Activated naive CD8-positive, alpha-beta T cell treated with anti-CD3 and anti-CD28 coated beads for 36 hours (primary cell): ENCODE data around the gene TRPM2. TPM values are rescaled to one million over a fixed set of nuclear protein-coding genes. Genes with fewer than 3 reads are reported as not detected.

Experiments
- DNase-seq: peaks from one replicate; pipeline ENCODE4 v3.0.0; 2021
- H3K27ac Mint-ChIP-seq: one replicate; pipeline ENCODE4 v1.8.0; 2022; ENCODE audit warnings: mild to moderate bottlenecking, moderate library complexity, mixed read lengths
- H3K27me3 Mint-ChIP-seq: one replicate; pipeline ENCODE4 v1.8.0; 2022; ENCODE audit warnings: mild to moderate bottlenecking, mixed read lengths
- H3K36me3 Mint-ChIP-seq: one replicate; pipeline ENCODE4 v1.8.0; 2021; ENCODE audit warnings: mild to moderate bottlenecking, mixed read lengths
- H3K4me1 Mint-ChIP-seq: one replicate; pipeline ENCODE4 v1.8.0; 2021; ENCODE audit warnings: mixed read lengths
- H3K4me3 Mint-ChIP-seq: one replicate; pipeline ENCODE4 v1.8.0; 2022; ENCODE audit warnings: mild to moderate bottlenecking, moderate library complexity, mixed read lengths
- H3K9me3 Mint-ChIP-seq: one replicate; pipeline ENCODE4 v1.8.0; 2022; ENCODE audit warnings: mixed read lengths
- total RNA-seq, 2 experiments: library from RNA; stranded (reverse); gene quantifications; one replicate each; pipeline ENCODE4 v1.2.3, GENCODE V29; 2021

Gene TRPM2
- total RNA-seq, 2 experiments from 2014 or later: 2.9 to 3.7 TPM

DNA sequence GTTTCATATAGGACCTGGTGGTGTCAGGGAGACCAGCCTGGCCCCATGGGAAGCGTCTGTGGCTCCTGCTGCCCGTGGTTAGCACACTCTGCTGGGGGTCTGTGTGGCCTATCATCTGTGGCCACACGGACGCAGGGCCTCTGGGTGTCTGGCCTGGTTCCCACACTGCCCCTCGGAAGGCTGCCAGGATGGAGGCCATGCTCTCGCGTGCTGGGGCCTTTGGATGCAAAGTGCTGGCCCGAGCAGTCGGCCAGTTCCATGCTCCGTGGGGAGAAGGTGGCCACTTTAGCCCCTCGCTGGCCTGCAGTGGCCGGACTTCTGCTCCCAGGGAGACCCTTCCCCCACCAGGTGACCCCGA is 81.1 kb downstream of the TRPM2 start:
- Mint-ChIP-seq H3K36me3 (peaks cover 3% of the 10 kb centered on the region), H3K27me3 (no peaks in the 10 kb centered on the region), H3K4me1 (no peaks in the 10 kb centered on the region), H3K27ac (no peak overlapping the region), H3K4me3 (no peak overlapping the region), H3K9me3 (peaks cover 6% of the 10 kb centered on the region)
- DNase-seq: no peak

DNA sequence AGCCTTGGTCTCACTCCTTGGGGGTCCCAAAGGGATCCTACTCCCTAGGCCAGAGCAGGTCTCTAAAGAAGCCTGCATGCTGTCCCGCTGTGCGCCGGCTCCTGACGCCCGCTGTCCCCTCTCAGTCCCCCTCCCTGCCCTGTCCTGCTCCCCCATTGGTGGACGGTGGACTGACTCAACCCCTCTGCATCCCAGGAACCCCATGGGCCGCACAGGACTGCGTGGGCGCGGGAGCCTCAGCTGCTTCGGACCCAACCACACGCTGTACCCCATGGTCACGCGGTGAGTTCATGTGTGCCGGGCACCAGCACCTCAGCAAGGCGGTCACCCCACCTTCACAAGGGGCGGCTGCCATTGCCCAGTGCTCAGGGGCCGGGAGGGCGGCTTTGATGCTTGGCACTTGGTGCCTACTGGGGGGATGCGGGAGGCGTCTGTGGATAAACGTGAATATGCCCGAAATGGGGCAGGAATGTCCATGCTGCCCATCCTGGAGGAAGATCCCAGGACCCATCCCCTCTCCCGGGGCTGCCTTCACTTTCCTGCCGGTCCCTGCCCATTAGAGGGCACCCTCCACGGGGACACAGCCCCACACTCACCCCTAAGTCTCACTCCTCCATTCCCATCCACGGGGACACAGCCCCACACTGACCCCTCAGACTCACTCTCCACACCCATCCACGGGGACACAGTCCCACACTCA is 81.7 kb downstream of the TRPM2 start:
- H3K4me3 Mint-ChIP-seq: no peak overlapping the region
- H3K27ac Mint-ChIP-seq: no peak overlapping the region
- peaks cover 2% of the 10 kb centered on the region for H3K36me3 Mint-ChIP-seq
- H3K9me3 Mint-ChIP-seq: peaks cover 2% of the 10 kb centered on the region
- no peak for DNase-seq
- no peaks in the 10 kb centered on the region for H3K27me3 Mint-ChIP-seq
- H3K4me1 Mint-ChIP-seq: no peaks in the 10 kb centered on the region

DNA sequence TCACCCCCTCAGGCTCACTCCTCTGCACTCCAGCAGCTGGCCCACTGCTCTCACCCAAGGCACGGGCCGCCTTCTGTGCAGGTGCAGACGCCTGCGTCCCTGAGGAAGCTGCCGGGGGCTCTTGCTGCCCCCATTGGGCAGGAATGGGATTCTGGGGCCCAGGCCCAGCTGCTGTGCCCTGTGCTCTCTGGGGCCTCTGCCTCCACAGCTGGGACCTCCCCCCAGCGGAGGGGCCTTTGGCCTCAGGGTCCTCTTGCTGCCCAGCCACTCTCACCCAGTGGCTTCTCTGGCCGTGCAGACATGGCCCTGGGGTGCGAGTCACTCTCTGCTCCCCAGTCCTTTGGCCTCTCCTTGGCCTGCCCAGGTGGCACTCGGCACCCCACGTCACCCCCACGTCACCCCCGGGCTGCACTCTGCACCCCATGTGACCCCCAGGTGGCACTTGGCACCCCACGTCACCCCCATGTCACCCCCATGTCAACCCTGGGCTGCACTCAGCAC is 82.7 kb downstream of the TRPM2 start:
- Mint-ChIP-seq H3K27me3 (no peaks in the 10 kb centered on the region), H3K4me3 (no peak overlapping the region), H3K9me3 (no peaks in the 10 kb centered on the region), H3K36me3 (no peaks in the 10 kb centered on the region), H3K27ac (no peak overlapping the region), H3K4me1 (no peaks in the 10 kb centered on the region)
- DNase-seq: no peak

DNA sequence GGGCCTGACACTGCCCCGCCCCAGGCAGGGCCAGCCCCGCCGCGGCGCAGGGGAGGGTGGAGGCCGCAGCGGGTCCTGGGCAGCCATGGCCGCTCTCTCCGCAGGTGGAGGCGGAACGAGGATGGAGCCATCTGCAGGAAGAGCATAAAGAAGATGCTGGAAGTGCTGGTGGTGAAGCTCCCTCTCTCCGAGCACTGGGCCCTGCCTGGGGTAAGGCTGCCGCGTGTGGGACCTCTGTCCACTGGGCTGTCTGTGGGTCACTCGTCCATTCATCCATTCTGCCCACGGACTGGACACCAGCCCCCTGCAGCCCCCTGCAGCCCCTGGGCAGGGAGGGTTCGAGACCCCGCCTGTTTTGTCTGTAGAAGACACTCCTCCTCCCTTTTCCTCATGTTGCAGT is 83.5 kb downstream of the TRPM2 start:
- H3K9me3 Mint-ChIP-seq: no peaks in the 10 kb centered on the region
- H3K4me1 Mint-ChIP-seq: no peaks in the 10 kb centered on the region
- DNase-seq: no peak
- no peaks in the 10 kb centered on the region for H3K27me3 Mint-ChIP-seq
- H3K27ac Mint-ChIP-seq: no peak overlapping the region
- no peak overlapping the region for H3K4me3 Mint-ChIP-seq
- H3K36me3 Mint-ChIP-seq: no peaks in the 10 kb centered on the region

DNA sequence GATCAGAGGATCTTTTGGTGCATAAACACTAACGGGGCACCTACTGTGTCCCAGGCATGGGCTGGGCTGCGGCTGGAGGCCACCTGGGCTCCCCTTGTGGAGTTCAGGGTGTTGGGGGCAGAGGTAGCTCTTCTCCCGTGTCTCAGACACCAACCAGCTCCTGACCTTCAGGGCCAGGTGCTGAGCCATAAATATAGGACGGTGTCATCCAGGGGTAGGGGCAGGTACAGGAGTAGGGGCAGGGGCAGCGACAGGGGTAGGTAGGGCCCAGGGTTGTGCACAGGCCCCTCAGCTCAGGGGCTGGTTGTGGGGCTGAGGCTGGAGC is 83.9 kb downstream of the TRPM2 start:
- no peaks in the 10 kb centered on the region for H3K36me3 Mint-ChIP-seq
- no peak overlapping the region for H3K4me3 Mint-ChIP-seq
- DNase-seq: no peak
- H3K27me3 Mint-ChIP-seq: no peaks in the 10 kb centered on the region
- no peaks in the 10 kb centered on the region for H3K9me3 Mint-ChIP-seq
- H3K4me1 Mint-ChIP-seq: no peaks in the 10 kb centered on the region
- H3K27ac Mint-ChIP-seq: no peak overlapping the region

DNA sequence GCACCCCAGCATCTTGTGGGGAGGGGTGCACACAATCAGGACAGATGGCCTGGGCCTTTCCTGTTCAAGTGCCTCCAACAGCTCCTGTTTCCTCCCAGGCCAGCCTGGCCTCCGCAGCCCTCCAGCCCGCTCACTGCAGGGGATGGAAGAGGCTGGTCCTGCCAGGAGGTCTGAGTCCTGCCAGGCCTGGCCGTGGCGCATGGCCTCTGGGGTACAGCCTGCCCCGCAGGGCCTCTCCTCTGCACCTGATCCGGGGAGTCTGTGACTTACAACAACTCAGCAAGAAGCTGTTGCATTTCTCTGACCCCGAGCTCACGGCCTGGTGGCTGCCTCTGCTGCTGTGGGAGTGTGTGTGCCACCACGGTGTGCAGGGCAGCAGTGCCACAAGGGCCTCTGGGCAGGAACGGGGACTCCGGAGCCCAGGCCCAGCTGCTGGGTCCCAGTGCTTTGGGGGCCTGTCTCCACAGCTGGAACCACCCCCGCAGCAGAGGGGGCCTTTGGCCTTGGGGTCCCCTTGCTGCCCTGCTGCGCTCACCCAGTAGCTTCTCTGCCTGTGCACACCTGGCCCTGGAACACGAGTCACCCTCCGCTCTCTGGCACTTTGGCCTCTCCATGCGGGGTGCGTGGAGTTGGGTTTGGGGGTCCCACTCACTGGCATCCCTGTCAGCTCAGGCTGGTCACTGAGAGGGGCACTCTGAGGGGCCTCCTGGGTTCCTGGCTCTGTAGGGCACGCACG is 84.4 kb downstream of the TRPM2 start:
- no peak for DNase-seq
- Mint-ChIP-seq H3K27me3 (no peaks in the 10 kb centered on the region), H3K27ac (no peak overlapping the region), H3K9me3 (no peaks in the 10 kb centered on the region), H3K4me3 (no peak overlapping the region), H3K36me3 (no peaks in the 10 kb centered on the region), H3K4me1 (no peaks in the 10 kb centered on the region)

DNA sequence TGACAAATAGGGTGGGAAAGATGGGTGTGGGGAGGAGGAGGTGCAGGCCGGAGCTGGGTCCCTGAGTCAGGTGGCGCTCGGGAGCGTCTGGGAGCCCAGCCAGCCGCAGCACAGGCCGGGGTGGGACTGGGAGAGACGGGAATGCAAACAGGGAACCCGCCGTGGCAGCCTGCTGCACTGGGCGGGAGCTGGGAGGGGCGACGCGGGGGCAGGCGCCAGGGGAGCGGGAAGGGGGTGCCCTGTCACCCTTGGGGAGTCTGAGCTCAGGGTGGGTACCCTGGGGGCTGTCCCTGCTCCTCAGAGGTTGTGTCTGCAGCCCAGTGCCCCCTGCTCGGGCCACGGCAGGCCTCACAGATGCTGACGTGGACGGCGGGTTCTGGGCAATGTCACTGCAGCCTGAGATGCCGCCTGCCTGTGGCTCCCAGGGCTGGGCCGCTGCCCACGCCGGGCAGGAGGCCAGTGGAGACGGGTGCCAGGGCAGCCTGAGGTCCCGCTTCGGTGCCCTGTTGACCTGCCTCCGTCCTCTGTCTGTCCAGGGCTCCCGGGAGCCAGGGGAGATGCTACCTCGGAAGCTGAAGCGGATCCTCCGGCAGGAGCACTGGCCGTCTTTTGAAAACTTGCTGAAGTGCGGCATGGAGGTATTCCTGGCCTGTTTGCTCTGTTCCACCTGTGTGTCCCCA is 85.2 kb downstream of the TRPM2 start:
- H3K4me1 Mint-ChIP-seq: no peaks in the 10 kb centered on the region
- H3K4me3 Mint-ChIP-seq: no peak overlapping the region
- H3K27ac Mint-ChIP-seq: no peak overlapping the region
- no peaks in the 10 kb centered on the region for H3K36me3 Mint-ChIP-seq
- no peak for DNase-seq
- H3K27me3 Mint-ChIP-seq: no peaks in the 10 kb centered on the region
- H3K9me3 Mint-ChIP-seq: no peaks in the 10 kb centered on the region

DNA sequence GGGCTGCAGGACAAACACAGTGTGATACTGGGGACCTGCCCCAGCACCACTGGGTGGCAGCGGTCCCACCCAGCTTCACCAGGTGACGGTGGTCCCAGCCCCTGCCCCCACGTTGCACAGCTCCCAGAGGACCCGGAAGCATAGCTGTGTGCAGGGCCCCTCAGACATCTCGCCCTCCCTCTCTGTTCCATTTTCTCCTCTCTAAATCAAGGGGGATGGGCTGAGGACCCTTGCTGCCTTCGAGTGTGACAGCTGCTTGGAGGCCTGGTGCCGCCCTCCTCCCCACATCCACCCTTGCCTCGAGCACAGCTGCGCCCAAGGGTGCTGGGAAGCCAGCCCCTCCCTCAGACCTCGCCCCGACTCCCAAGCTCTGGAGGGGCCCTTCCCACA is 85.8 kb downstream of the TRPM2 start:
- no peak overlapping the region for H3K27ac Mint-ChIP-seq
- DNase-seq: no peak
- no peaks in the 10 kb centered on the region for H3K36me3 Mint-ChIP-seq
- no peaks in the 10 kb centered on the region for H3K9me3 Mint-ChIP-seq
- no peaks in the 10 kb centered on the region for H3K4me1 Mint-ChIP-seq
- H3K4me3 Mint-ChIP-seq: no peak overlapping the region
- H3K27me3 Mint-ChIP-seq: no peaks in the 10 kb centered on the region

DNA sequence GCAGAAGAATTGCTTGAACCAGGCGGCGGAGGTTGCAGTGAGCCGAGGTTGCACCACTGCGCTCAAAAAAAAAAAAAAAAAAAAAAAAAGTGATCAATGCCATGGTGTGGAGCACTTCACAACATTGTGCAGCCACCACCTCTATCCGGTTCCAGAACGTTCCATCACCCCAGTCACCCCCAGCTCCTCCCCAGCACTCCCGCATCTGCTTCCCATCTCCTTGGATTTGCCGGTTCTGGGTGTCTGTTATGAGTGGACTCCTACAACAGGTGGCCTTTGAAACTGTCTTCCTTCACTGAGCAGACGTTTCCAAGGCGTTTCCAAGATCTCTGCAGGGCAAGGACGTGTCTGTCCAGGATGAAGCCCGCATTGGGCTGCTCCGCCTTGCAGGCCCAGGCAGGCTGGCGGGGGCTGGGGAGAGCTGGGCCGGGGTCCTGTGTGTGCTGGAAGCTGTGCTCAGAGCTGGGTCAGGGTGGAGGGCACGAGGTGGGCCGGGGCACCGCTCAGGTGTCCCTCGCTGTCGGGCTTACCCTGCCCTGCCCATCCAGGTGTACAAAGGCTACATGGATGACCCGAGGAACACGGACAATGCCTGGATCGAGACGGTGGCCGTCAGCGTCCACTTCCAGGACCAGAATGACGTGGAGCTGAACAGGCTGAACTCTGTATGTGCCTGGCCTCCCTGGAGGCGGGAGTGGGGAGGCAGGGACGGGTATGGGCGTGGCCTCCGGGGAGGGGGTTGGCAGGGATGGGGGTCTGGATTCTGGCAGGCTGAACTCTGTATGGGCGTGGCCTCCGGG is 87.0 kb downstream of the TRPM2 start:
- Mint-ChIP-seq H3K27ac (no peak overlapping the region), H3K27me3 (no peaks in the 10 kb centered on the region), H3K36me3 (no peaks in the 10 kb centered on the region), H3K4me1 (no peaks in the 10 kb centered on the region), H3K4me3 (no peak overlapping the region), H3K9me3 (no peaks in the 10 kb centered on the region)
- DNase-seq: no peak

DNA sequence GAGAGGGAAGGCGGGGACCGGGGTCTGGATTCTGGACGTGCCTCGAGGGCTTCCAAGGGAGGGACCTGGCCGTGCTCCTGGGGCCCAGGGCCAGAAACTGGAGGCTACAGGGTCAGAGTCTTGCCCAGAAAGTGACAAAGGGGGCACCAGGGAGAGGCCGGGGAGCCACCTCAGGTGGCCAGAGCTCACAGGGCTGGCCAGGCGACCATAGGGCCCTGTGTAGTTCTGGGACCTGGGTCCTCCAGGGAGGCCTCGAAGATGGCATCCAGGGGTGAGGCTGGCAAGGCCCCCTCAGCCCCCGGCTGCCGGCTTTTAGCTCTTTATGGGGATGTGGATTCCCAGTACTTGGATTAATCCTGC is 87.6 kb downstream of the TRPM2 start:
- H3K9me3 Mint-ChIP-seq: no peaks in the 10 kb centered on the region
- H3K36me3 Mint-ChIP-seq: no peaks in the 10 kb centered on the region
- H3K27me3 Mint-ChIP-seq: no peaks in the 10 kb centered on the region
- H3K27ac Mint-ChIP-seq: no peak overlapping the region
- H3K4me3 Mint-ChIP-seq: no peak overlapping the region
- DNase-seq: no peak
- H3K4me1 Mint-ChIP-seq: no peaks in the 10 kb centered on the region

DNA sequence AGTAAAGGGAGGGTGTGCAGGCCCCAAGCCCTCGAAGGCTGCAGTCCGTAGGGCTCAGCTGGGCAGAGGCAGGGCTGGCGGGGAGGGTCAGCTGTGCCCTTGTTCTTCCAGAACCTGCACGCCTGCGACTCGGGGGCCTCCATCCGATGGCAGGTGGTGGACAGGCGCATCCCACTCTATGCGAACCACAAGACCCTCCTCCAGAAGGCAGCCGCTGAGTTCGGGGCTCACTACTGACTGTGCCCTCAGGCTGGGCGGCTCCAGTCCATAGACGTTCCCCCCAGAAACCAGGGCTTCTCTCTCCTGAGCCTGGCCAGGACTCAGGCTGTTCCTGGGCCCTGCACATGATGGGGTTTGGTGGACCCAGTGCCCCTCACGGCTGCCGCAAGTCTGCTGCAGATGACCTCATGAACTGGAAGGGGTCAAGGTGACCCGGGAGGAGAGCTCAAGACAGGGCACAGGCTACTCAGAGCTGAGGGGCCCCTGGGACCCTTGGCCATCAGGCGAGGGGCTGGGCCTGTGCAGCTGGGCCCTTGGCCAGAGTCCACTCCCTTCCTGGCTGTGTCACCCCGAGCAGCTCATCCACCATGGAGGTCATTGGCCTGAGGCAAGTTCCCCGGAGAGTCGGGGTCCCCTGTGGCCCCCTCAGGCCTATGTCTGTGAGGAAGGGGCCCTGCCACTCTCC is 88.3 kb downstream of the TRPM2 start:
- H3K4me1 Mint-ChIP-seq: no peaks in the 10 kb centered on the region
- no peaks in the 10 kb centered on the region for H3K9me3 Mint-ChIP-seq
- H3K27ac Mint-ChIP-seq: no peak overlapping the region
- no peak overlapping the region for H3K4me3 Mint-ChIP-seq
- H3K27me3 Mint-ChIP-seq: no peaks in the 10 kb centered on the region
- no peak for DNase-seq
- H3K36me3 Mint-ChIP-seq: no peaks in the 10 kb centered on the region

DNA sequence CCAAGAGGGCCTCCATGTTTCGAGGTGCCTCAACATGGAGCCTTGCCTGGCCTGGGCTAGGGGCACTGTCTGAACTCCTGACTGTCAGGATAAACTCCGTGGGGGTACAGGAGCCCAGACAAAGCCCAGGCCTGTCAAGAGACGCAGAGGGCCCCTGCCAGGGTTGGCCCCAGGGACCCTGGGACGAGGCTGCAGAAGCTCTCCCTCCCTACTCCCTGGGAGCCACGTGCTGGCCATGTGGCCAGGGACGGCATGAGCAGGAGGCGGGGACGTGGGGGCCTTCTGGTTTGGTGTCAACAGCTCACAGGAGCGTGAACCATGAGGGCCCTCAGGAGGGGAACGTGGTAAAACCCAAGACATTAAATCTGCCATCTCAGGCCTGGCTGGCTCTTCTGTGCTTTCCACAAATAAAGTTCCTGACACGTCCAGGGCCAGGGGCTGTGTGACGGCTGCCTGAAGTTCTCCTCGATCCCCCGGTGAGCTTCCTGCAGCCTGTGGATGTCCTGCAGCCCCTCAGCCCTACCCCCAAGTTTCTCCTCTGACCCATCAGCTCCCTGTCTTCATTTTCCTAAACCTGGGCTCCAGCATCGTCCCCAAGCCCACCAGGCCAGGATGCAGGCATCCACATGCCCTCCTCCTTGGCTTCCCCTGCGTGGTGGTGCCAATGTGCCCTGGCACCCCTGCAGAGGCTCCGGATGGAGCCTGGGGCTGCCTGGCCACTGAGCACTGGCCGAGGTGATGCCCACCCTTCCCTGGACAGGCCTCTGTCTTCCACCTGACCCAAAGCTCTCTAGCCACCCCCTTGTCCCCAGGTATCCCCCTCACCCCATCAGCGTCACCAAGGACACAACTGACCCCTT is 89.1 kb downstream of the TRPM2 start:
- Mint-ChIP-seq H3K36me3 (no peaks in the 10 kb centered on the region), H3K4me3 (no peak overlapping the region), H3K4me1 (no peaks in the 10 kb centered on the region), H3K27ac (no peak overlapping the region), H3K9me3 (no peaks in the 10 kb centered on the region), H3K27me3 (peaks cover 5% of the 10 kb centered on the region)
- no peak for DNase-seq

DNA sequence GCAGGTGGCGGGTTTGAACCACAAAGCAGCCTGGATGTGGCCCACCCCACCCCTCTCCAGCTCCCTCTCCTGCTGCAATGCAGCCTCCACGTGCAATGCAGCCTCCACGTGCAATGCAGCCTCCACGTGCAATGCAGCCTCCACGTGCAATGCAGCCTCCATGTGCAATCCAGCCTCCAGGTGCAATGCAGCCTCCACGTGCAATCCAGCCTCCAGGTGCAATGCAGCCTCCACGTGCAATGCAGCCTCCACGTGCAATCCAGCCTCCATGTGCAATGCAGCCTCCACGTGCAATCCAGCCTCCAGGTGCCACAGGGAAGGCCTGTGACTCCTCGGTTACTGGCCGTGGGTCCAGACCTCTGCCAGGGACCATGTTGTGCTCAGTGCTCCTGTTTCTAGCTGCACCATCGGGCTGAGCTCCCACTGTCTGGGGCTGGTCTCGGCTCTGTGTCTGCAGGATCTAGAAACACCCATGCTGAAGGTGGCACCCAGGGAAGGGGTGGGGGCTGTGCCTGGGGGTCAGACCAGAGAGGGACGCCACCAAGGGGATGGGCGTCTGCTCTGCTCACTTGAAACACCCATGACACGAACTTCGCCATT is 90.0 kb downstream of the TRPM2 start:
- H3K36me3 Mint-ChIP-seq: no peaks in the 10 kb centered on the region
- H3K4me1 Mint-ChIP-seq: no peaks in the 10 kb centered on the region
- H3K9me3 Mint-ChIP-seq: no peaks in the 10 kb centered on the region
- DNase-seq: no peak
- H3K27me3 Mint-ChIP-seq: peaks cover 6% of the 10 kb centered on the region
- H3K4me3 Mint-ChIP-seq: no peak overlapping the region
- no peak overlapping the region for H3K27ac Mint-ChIP-seq

DNA sequence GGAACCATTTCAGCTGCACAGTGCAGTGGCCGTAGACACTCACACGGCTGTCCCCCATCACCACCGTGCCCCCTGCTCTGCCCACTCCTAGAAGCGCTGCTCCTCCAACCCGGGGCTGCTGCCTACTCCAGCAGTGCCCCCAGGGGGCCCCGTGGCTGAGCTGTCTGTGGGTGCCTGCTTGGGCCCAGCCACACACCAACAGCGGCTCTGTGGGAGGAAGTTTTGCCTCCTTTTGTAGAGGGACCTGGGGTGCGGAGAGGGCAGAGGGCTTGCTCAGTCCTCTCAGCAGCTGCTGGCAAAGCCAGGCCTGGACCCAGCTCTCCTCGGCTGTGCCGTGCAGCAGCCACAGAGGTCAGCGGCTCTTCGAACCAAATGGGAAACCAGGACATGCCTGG is 90.5 kb downstream of the TRPM2 start:
- H3K27ac Mint-ChIP-seq: no peak overlapping the region

More for the DNA sequence above, 90.5 kb downstream of the TRPM2 start:
- Mint-ChIP-seq H3K9me3 (no peaks in the 10 kb centered on the region), H3K36me3 (no peaks in the 10 kb centered on the region), H3K4me3 (no peak overlapping the region), H3K27me3 (peaks cover 8% of the 10 kb centered on the region), H3K4me1 (no peaks in the 10 kb centered on the region)
- no peak for DNase-seq
